Rectal smooth muscle tissue (tissue), 1 donor: Measurements from ENCODE around the gene NTM.

ENCODE experiments used
- H3K27ac ChIP-seq: one replicate; pipeline ENCODE4 v1.7.0; 2013; ENCODE audit warnings: low read depth, low read length, inconsistent platforms
- H3K27me3 ChIP-seq: one replicate; pipeline ENCODE4 v1.7.0; 2013; ENCODE audit warnings: low read length; ENCODE audit not compliant: control insufficient read depth, insufficient read depth
- H3K36me3 ChIP-seq: one replicate; pipeline ENCODE4 v1.7.0; 2013; ENCODE audit warnings: low read length; ENCODE audit not compliant: control insufficient read depth, insufficient read depth
- H3K4me1 ChIP-seq: one replicate; pipeline ENCODE4 v1.7.0; 2013; ENCODE audit warnings: low read length; ENCODE audit not compliant: control insufficient read depth, insufficient read depth
- H3K4me3 ChIP-seq: one replicate; pipeline ENCODE4 v1.7.0; 2013; ENCODE audit warnings: low read length
- H3K9ac ChIP-seq: one replicate; pipeline ENCODE4 v1.7.0; 2013; ENCODE audit warnings: low read length

Gene NTM

GRCh38 chr11:132022285-132022684 lies 651.9 kb downstream of the NTM start:
- no peaks in the 10 kb centered on the region for H3K36me3 ChIP-seq
- H3K27me3 ChIP-seq, result no peaks in the 10 kb centered on the region
- H3K4me1 ChIP-seq, result no peaks in the 10 kb centered on the region
- no peak overlapping the region for H3K9ac ChIP-seq
- no peak overlapping the region for H3K4me3 ChIP-seq
- no peak overlapping the region for H3K27ac ChIP-seq

GRCh38 chr11:132022733-132023478 lies 652.5 kb downstream of the NTM start:
- no peak overlapping the region for H3K27ac ChIP-seq

GRCh38 chr11:132024587-132025295 lies 654.3 kb downstream of the NTM start:
- H3K36me3 ChIP-seq, result no peaks in the 10 kb centered on the region
- H3K27me3 ChIP-seq, result no peaks in the 10 kb centered on the region
- no peak overlapping the region for H3K9ac ChIP-seq
- no peak overlapping the region for H3K27ac ChIP-seq
- H3K4me1 ChIP-seq, result peaks cover 2% of the 10 kb centered on the region
- H3K4me3 ChIP-seq, result no peak overlapping the region

More at GRCh38 chr11:132022733-132023478, 652.5 kb downstream of the NTM start:
- Histone ChIP-seq H3K4me1 (no peaks in the 10 kb centered on the region), H3K9ac (no peak overlapping the region), H3K4me3 (no peak overlapping the region), H3K36me3 (no peaks in the 10 kb centered on the region), H3K27me3 (no peaks in the 10 kb centered on the region)

GRCh38 chr11:132026746-132027145 lies 656.3 kb downstream of the NTM start:
- H3K9ac ChIP-seq, result no peak overlapping the region
- no peak overlapping the region for H3K4me3 ChIP-seq
- no peak overlapping the region for H3K27ac ChIP-seq
- peaks cover 2% of the 10 kb centered on the region for H3K4me1 ChIP-seq
- H3K27me3 ChIP-seq, result no peaks in the 10 kb centered on the region
- H3K36me3 ChIP-seq, result no peaks in the 10 kb centered on the region

GRCh38 chr11:132028380-132029240 lies 658.2 kb downstream of the NTM start:
- Histone ChIP-seq H3K4me3 (no peak overlapping the region), H3K36me3 (no peaks in the 10 kb centered on the region), H3K9ac (no peak overlapping the region), H3K4me1 (peaks cover 2% of the 10 kb centered on the region), H3K27ac (no peak overlapping the region), H3K27me3 (no peaks in the 10 kb centered on the region)

- H3K36me3 ChIP-seq, result no peaks in the 10 kb centered on the region
- no peaks in the 10 kb centered on the region for H3K27me3 ChIP-seq
- H3K4me1 ChIP-seq, result peaks cover 2% of the 10 kb centered on the region
- H3K4me3 ChIP-seq, result no peak overlapping the region
- no peak overlapping the region for H3K27ac ChIP-seq
- H3K9ac ChIP-seq, result no peak overlapping the region
Measured at GRCh38 chr11:132030896-132031295, 660.5 kb downstream of the NTM start.

GRCh38 chr11:132032555-132032954 lies 662.1 kb downstream of the NTM start:
- Histone ChIP-seq H3K4me1 (peaks cover 2% of the 10 kb centered on the region), H3K36me3 (no peaks in the 10 kb centered on the region), H3K27ac (no peak overlapping the region), H3K27me3 (no peaks in the 10 kb centered on the region), H3K4me3 (no peak overlapping the region), H3K9ac (no peak overlapping the region)

GRCh38 chr11:132033051-132033450 lies 662.6 kb downstream of the NTM start:
- Histone ChIP-seq H3K27ac (no peak overlapping the region), H3K36me3 (no peaks in the 10 kb centered on the region), H3K4me3 (no peak overlapping the region), H3K9ac (no peak overlapping the region), H3K4me1 (peaks cover 2% of the 10 kb centered on the region), H3K27me3 (no peaks in the 10 kb centered on the region)

- no peak overlapping the region for H3K4me3 ChIP-seq
- H3K27me3 ChIP-seq, result no peaks in the 10 kb centered on the region
- no peaks in the 10 kb centered on the region for H3K4me1 ChIP-seq
- H3K27ac ChIP-seq, result no peak overlapping the region
- no peaks in the 10 kb centered on the region for H3K36me3 ChIP-seq
- H3K9ac ChIP-seq, result no peak overlapping the region
Measured at GRCh38 chr11:132035228-132035627, 664.8 kb downstream of the NTM start.

GRCh38 chr11:132035766-132036165 lies 665.4 kb downstream of the NTM start:
- no peak overlapping the region for H3K4me3 ChIP-seq
- no peak overlapping the region for H3K27ac ChIP-seq
- no peaks in the 10 kb centered on the region for H3K27me3 ChIP-seq
- H3K36me3 ChIP-seq, result no peaks in the 10 kb centered on the region
- no peak overlapping the region for H3K9ac ChIP-seq
- no peaks in the 10 kb centered on the region for H3K4me1 ChIP-seq

- no peak overlapping the region for H3K4me3 ChIP-seq
- H3K36me3 ChIP-seq, result no peaks in the 10 kb centered on the region
- H3K27me3 ChIP-seq, result no peaks in the 10 kb centered on the region
- H3K4me1 ChIP-seq, result no peaks in the 10 kb centered on the region
- no peak overlapping the region for H3K9ac ChIP-seq
- no peak overlapping the region for H3K27ac ChIP-seq
Measured at GRCh38 chr11:132036220-132036619, 665.8 kb downstream of the NTM start.

GRCh38 chr11:132036746-132037466 lies 666.5 kb downstream of the NTM start:
- Histone ChIP-seq H3K9ac (no peak overlapping the region), H3K36me3 (no peaks in the 10 kb centered on the region), H3K27ac (no peak overlapping the region), H3K4me1 (no peaks in the 10 kb centered on the region), H3K27me3 (no peaks in the 10 kb centered on the region), H3K4me3 (no peak overlapping the region)
